ENCODE measurements around the gene LMNB1.

DNA sequence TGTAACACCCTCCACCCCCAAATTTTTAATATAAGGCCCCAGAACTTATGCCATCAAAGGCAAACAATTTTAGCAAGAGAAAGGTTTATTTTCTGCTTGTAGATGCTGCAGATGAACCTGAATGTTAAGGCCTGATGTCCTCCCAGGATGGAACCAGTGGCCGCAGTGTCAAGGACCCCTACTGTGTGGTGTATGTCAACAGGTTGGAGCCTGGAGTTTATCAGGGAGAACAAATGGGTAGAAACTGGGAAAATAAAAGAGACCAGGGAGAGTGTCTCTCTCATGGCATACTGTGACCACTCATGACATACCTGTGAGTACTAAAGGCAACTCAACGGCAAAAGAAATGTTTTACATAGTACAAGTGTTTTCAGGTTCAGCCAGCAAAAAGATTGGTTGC lies 34.5 kb upstream of the LMNB1 start:
- no peak for TF ChIP-seq FOXP2 (optimal IDR thresholded peaks at IDR 0.05; ENCODE audit: control extremely low read depth, extremely low read length, insufficient read depth)
- TF ChIP-seq POLR2AphosphoS5 (IDR thresholded peaks at IDR 0.05; ENCODE audit: borderline replicate concordance, low read depth, low read length), result no peak
- TF ChIP-seq EZH2 (IDR thresholded peaks at IDR 0.05), result no peak
